Gastrocnemius medialis (tissue), 4 donors: ENCODE results near the gene KCNH2. TPM values are rescaled to one million over a fixed set of nuclear protein-coding genes. Genes with fewer than 3 reads are reported as not detected.

Experiments
- ATAC-seq, 2 donors: fragments of 150-250 bp; one replicate each; pipeline ENCODE4 v1.9.1; 2016
- DNase-seq, 2 donors: peaks; one replicate each; pipeline ENCODE4 v3.0.0-alpha.2; 2019
- H3K27ac ChIP-seq, 4 donors: fragments of 200-600 bp; sonication (generic); 1 replicate in 1 of 4; 2 replicates in 3 of 4; pipeline ENCODE4 v1.5.1; 2016 to 2018; ENCODE audit warnings: mild to moderate bottlenecking in 2 of 4, moderate library complexity in 1 of 4
- H3K27me3 ChIP-seq, 3 donors: fragments of 200-600 bp; sonication (generic) in 2 of 3; 1 replicate in 1 of 3; 2 replicates in 2 of 3; pipeline versions ENCODE4 v1.5.1 to v1.6.0; 2016 to 2019; ENCODE audit warnings: mild to moderate bottlenecking in 1 of 3, moderate library complexity in 1 of 3
- H3K36me3 ChIP-seq, 2 donors: fragments of 200-600 bp; sonication (generic) in 1 of 2; one replicate each; pipeline ENCODE4 v1.5.1; 2017 to 2018
- H3K4me1 ChIP-seq, 2 donors: fragments of 200-600 bp; sonication (generic) in 1 of 2; one replicate each; pipeline ENCODE4 v1.5.1; 2016 to 2017; ENCODE audit warnings: mild to moderate bottlenecking in 2 of 2
- H3K4me3 ChIP-seq, 4 donors: fragments of 200-600 bp; sonication (generic) in 3 of 4; 1 replicate in 1 of 4; 2 replicates in 3 of 4; pipeline ENCODE4 v1.5.1; 2016 to 2019; ENCODE audit warnings: mild to moderate bottlenecking in 2 of 4
- H3K9me3 ChIP-seq, 3 donors: fragments of 200-600 bp; sonication (generic) in 2 of 3; 1 replicate in 1 of 3; 2 replicates in 2 of 3; pipeline ENCODE4 v1.5.1; 2016 to 2019
- CTCF ChIP-seq, 5 experiments: fragments of 450-650 bp in 3 of 5; fragments of 200-600 bp in 2 of 5; sonication (generic) in 2 of 5; IDR thresholded peaks in 4 of 5; conservative IDR thresholded peaks in 1 of 5; 1 replicate in 4 of 5; 2 replicates in 1 of 5; pipeline ENCODE4 v1.5.1; 2016 to 2019; ENCODE audit warnings: antibody characterized with exemption in 5 of 5, mild to moderate bottlenecking in 3 of 5, moderate library complexity in 3 of 5
- POLR2A ChIP-seq, 2 donors: fragments of 450-650 bp; IDR thresholded peaks; one replicate each; pipeline ENCODE4 v1.6.1; 2017; ENCODE audit warnings: antibody characterized with exemption in 2 of 2, mild to moderate bottlenecking in 2 of 2, moderate library complexity in 2 of 2
- in situ Hi-C, 4 donors: fragments of 200-750 bp; cut with MboI; loops; one replicate each; pipeline versions ENCODE4 v1.15.0 to v1.8.0; 2017; ENCODE audit warnings: low sequenced_read_pairs in 4 of 4
- intact Hi-C: fragments of 100-400 bp; cut with DNase I; formaldehyde crosslinking; loops from one replicate; pipeline ENCODE4 v1.15.1; 2023; ENCODE audit warnings: low total_unique reads
- total RNA-seq, 4 donors: library from RNA; depleted of rRNA; stranded (reverse); fragments of >200 nt; gene quantifications; one replicate each; pipeline versions ENCODE4 v1.1.0 to v1.2.3, GENCODE V29; 2016

KCNH2 gene
- total RNA-seq, 4 donors from 2014 or later = 0.19 to 1.00 (median 0.46) TPM; not detected in 1

DNA sequence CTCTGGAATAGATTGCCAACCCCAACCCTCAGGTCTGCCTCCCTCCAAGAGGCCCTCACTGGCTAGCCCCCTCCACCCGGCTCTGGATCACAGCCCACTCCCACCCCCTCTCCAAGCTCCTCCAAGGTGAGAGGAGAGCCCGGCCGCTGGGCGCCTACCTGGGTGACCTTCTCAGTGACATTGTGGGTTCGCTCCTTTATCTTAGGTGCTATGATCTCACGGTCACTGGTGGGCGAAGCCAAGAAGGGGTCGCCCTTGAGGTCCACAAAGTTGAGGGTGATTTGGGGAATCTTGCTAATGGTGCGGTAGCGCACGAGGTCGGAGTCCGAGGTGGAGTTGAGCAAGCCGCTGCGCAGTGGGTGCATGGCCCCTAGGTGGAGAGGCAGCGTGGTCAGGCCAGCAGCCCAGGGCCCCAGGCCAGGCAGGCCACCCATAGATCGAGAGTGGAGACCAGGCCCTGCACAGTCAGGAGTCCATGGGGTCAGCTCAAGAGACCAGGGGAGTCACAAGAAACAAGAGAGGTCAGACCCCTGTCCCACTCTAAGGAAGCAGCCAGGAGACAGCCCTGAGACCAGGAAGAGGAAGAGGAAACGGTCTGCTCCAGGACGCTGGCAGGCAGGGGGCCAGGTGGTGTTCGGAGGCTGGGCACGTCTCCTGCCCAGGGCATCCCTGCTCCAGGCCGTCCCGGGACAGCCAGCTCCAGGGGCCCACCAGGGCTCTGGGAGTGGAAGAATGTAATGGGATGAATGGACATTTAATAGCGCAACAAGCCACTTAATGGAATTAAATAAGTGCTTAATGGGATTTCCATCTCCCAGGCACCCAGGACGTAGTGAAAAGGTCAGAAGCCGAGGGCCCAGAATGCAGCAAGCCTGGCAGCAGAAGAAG, 20.7 kb downstream of the KCNH2 start:
- in situ Hi-C loops = no loop called here
- DNase-seq = no peak

GRCh38 chr7:150956395-150957132, 21.6 kb downstream of the KCNH2 start:
- in situ Hi-C loops = no loop called here
- no peak overlapping the region for H3K27ac ChIP-seq
- H3K9me3 ChIP-seq = no peaks in the 10 kb centered on the region
- no peak overlapping the region for H3K4me3 ChIP-seq
- DNase-seq (no peak), ATAC-seq (no peak)
- no peak for TF ChIP-seq CTCF (IDR thresholded peaks at IDR 0.05 in 4 of 5, conservative IDR thresholded peaks at IDR 0.05 in 1 of 5)
- no peak for TF ChIP-seq POLR2A (IDR thresholded peaks at IDR 0.05)
- intact Hi-C loops = no loop called here
- peaks cover 0 to 6% of the 10 kb centered on the region in 2 donors for H3K4me1 ChIP-seq
- no peaks in the 10 kb centered on the region for H3K36me3 ChIP-seq
- H3K27me3 ChIP-seq = no peaks in the 10 kb centered on the region

More for the DNA sequence above, 20.7 kb downstream of the KCNH2 start:
- H3K9me3 ChIP-seq = no peaks in the 10 kb centered on the region
- intact Hi-C loops = no loop called here
- H3K27me3 ChIP-seq = no peaks in the 10 kb centered on the region
- H3K4me1 ChIP-seq = peaks cover 0 to 6% of the 10 kb centered on the region in 2 donors
- no peak overlapping the region for H3K4me3 ChIP-seq
- TF ChIP-seq CTCF (IDR thresholded peaks at IDR 0.05 in 4 of 5, conservative IDR thresholded peaks at IDR 0.05 in 1 of 5) (no peak), POLR2A (IDR thresholded peaks at IDR 0.05) (no peak)
- H3K27ac ChIP-seq = no peak overlapping the region
- ATAC-seq = no peak
- H3K36me3 ChIP-seq = no peaks in the 10 kb centered on the region

- no peaks in the 10 kb centered on the region for H3K36me3 ChIP-seq
- in situ Hi-C loops (no loop called here), intact Hi-C loops (no loop called here)
- no peak for DNase-seq
- H3K4me3 ChIP-seq = peak overlapping the region; percentile 25 to 31 (median 30)
- no peaks in the 10 kb centered on the region for H3K9me3 ChIP-seq
- no peak for TF ChIP-seq POLR2A (IDR thresholded peaks at IDR 0.05)
- no peak for TF ChIP-seq CTCF (IDR thresholded peaks at IDR 0.05 in 4 of 5, conservative IDR thresholded peaks at IDR 0.05 in 1 of 5)
- ATAC-seq = no peak
- H3K27ac ChIP-seq = no peak overlapping the region
- peaks cover 0 to 6% of the 10 kb centered on the region in 2 donors for H3K4me1 ChIP-seq
- no peaks in the 10 kb centered on the region for H3K27me3 ChIP-seq
These were observed 22.4 kb downstream of the KCNH2 start for GRCh38 chr7:150955519-150956394.

GRCh38 chr7:150954986-150955518, 23.1 kb downstream of the KCNH2 start:
- DNase-seq = no peak
- H3K4me1 ChIP-seq = peaks cover 0 to 6% of the 10 kb centered on the region in 2 donors
- H3K36me3 ChIP-seq = no peaks in the 10 kb centered on the region
- no peak overlapping the region for H3K27ac ChIP-seq
- peak overlapping the region in 3 of 4 donors; percentile 25 to 31 (median 28) for H3K4me3 ChIP-seq
- no peaks in the 10 kb centered on the region for H3K9me3 ChIP-seq
- no peak for TF ChIP-seq POLR2A (IDR thresholded peaks at IDR 0.05)
- TF ChIP-seq CTCF (IDR thresholded peaks at IDR 0.05 in 4 of 5, conservative IDR thresholded peaks at IDR 0.05 in 1 of 5) = no peak
- H3K27me3 ChIP-seq = no peaks in the 10 kb centered on the region
- in situ Hi-C loops (no loop called here), intact Hi-C loops (no loop called here)
- no peak for ATAC-seq
